Activated naive CD8-positive, alpha-beta T cell treated with anti-CD3 and anti-CD28 coated beads, Interleukin-2, amount 50 U/mL, for 24 hours (primary cell): Measurements from ENCODE around the gene KCNN1.
A peak's percentile ranks its signal among the peaks of the same experiment; 100 is the strongest.

Experiments used
- ATAC-seq: fragments of 150-1000 bp; cut with Tn5 transposase; one replicate; pipeline ENCODE4 v1.10.0; 2021
- DNase-seq: peaks from one replicate; pipeline ENCODE4 v3.0.0; 2021
- H3K27ac Mint-ChIP-seq: one replicate; pipeline ENCODE4 v1.8.0; 2021; ENCODE audit warnings: mild to moderate bottlenecking, mixed read lengths
- H3K27me3 Mint-ChIP-seq: one replicate; pipeline ENCODE4 v1.8.0; 2021; ENCODE audit warnings: mixed read lengths
- H3K36me3 Mint-ChIP-seq: one replicate; pipeline ENCODE4 v1.8.0; 2021; ENCODE audit warnings: low read depth, mixed read lengths
- H3K4me1 Mint-ChIP-seq: one replicate; pipeline ENCODE4 v1.8.0; 2021; ENCODE audit warnings: mixed read lengths
- H3K4me3 Mint-ChIP-seq: one replicate; pipeline ENCODE4 v1.8.0; 2021; ENCODE audit warnings: mild to moderate bottlenecking, moderate library complexity, mixed read lengths
- H3K9me3 Mint-ChIP-seq: one replicate; pipeline ENCODE4 v1.8.0; 2021; ENCODE audit warnings: mixed read lengths

Gene KCNN1

DNA sequence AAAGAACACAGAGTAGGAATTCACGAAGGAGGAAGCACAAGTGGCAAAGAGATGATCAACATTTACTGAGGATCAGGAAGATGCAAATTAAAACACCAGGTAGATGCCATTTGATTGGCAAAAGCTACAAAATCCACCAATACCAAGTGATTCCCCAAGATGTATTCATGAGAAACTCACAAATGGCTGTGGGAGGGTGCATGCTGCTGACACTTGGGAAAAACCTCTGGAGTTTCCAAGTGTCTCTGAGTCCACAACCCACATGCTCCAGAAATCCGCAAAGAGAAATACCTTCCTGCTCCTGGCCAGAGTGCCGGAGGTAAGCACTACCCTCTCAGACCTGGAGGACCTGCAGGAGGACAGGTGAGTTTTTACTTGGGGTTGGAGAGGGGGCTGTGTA is 76.8 kb downstream of the KCNN1 start:
- Mint-ChIP-seq H3K27ac (no peak overlapping the region), H3K4me1 (peaks cover 48% of the 10 kb centered on the region), H3K9me3 (no peaks in the 10 kb centered on the region), H3K4me3 (peak overlapping the region; percentile 12), H3K36me3 (no peaks in the 10 kb centered on the region), H3K27me3 (peaks cover 10% of the 10 kb centered on the region)
- no peak for ATAC-seq
- no peak for DNase-seq

DNA sequence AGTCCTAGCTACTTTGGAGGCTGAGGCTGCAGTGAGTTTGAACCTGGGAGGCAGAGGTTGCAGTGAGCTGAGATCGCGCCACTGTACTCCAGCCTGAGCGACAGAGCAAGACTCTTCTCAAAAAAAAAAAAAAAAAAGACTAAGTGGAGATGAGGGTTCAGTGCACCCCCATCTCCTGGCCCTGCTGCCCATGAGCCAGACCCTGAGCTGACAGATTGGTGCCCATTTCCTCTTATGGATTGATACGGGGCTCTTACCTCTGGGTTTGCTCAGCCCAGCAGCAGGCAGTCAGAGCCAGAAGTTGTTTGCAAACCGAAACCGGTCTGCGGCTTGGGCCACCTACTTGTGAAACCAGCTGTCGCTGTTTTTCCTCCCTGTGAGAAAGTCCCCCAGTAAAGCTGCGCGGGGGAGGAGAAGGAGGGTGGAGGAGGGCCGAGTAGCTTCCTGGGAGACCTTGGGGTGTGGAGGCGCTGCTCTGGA is 78.0 kb downstream of the KCNN1 start:
- peaks cover 10% of the 10 kb centered on the region for H3K27me3 Mint-ChIP-seq
- DNase-seq (peak; percentile 90), ATAC-seq (peak; percentile 96)
- H3K9me3 Mint-ChIP-seq, result no peaks in the 10 kb centered on the region
- H3K27ac Mint-ChIP-seq, result peak overlapping the region; percentile 86
- peak overlapping the region; percentile 58 for H3K4me3 Mint-ChIP-seq
- peaks cover 49% of the 10 kb centered on the region for H3K4me1 Mint-ChIP-seq
- H3K36me3 Mint-ChIP-seq, result no peaks in the 10 kb centered on the region

DNA sequence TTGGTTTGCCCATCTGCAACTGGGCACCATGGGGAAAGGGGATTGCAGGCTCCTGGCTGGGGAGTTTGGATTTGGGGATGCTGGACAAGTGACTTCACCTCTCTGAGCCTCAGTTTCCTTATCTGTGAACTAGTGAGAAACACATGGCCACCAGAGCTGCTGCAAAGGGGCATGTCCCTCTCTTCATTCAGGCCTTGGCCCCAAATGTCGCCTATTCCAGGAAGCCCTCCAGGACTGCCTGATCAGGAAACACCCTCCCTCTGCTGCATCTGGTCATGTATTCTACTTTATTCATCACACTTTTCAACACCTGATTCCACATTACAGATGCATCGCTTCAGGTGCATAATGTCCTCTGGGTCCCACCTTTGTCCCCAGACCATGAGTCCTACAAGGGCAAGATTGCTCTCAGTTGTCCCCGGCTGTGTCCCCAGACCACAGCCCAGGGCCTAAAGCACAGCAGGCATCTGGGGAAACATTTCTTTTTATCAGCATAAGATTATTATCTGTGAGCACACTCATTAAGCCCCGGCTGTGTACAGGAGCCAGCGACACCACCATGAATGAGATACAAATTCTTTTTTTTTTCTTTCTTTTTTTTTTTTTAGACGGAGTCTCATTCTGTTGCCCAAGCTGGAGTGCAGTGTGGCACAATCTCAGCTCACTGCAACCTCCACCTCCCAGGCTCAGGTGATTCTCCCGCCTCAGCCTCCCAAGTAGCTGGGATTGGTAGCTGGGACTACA is 78.6 kb downstream of the KCNN1 start:
- Mint-ChIP-seq H3K27ac (peak overlapping the region; percentile 86), H3K4me1 (peaks cover 54% of the 10 kb centered on the region), H3K4me3 (peak overlapping the region; percentile 58), H3K36me3 (no peaks in the 10 kb centered on the region), H3K9me3 (no peaks in the 10 kb centered on the region), H3K27me3 (peaks cover 14% of the 10 kb centered on the region)
- DNase-seq, result no peak
- ATAC-seq, result peak; percentile 3

DNA sequence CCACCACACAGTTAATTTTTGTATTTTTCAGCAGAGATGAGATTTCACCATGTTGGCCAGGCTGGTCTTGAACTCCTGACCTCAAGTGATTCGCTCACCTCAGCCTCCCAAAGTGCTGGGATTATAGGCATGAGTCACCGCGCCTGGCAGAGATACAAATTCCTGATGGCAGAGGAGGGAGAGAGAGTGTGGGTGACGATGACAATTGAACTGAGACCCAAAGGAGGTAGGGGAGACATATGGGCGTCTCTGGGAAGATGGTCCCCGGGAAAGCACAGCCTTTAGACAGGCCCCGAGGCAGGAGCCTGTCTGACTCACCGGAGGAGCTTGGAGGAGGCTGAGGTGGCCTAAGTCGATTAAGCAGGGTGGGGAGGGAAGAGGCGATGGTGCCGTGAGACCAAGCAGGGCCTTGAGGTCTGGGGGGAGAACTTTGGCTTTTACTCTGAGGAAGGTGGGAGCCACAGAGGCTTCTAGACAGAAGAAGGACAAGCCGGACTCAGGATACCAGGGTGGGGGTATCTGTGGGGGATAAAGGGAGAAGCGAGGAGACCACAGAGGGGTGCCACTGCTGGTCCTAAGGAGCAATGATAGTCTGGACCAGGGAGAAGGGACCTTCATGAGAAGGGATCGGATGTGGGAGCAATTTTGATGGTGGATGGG is 79.3 kb downstream of the KCNN1 start:
- Mint-ChIP-seq H3K27ac (peak overlapping the region; percentile 86), H3K9me3 (no peaks in the 10 kb centered on the region), H3K36me3 (no peaks in the 10 kb centered on the region), H3K27me3 (peaks cover 14% of the 10 kb centered on the region), H3K4me3 (no peak overlapping the region), H3K4me1 (peaks cover 54% of the 10 kb centered on the region)
- peak; percentile 33 for DNase-seq
- ATAC-seq, result no peak

DNA sequence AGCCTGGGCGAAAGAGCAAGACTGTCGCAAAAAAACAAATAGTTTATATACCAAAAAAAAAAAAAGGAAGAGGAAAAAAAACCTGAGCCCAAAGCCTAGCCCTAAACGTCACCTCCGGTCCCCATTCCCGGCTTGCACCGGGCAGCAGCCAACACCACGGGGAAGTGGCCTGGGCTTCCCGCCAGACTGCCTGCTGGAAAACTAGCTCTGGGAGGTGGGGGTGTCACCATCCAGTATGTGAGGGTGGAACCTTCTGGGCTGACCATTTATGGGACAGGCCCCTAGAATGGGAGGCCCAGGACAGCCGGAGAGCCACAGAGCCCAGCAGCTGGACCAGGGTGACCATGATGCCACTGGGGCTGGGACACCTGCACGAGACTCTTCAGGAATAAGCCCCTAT is 82.5 kb downstream of the KCNN1 start:
- no peak for ATAC-seq
- H3K4me3 Mint-ChIP-seq, result no peak overlapping the region
- DNase-seq, result no peak
- peaks cover 35% of the 10 kb centered on the region for H3K4me1 Mint-ChIP-seq
- H3K9me3 Mint-ChIP-seq, result no peaks in the 10 kb centered on the region
- no peaks in the 10 kb centered on the region for H3K36me3 Mint-ChIP-seq
- no peak overlapping the region for H3K27ac Mint-ChIP-seq
- H3K27me3 Mint-ChIP-seq, result peaks cover 9% of the 10 kb centered on the region
